ENCODE results near the gene CCK.

The CCK gene

DNA sequence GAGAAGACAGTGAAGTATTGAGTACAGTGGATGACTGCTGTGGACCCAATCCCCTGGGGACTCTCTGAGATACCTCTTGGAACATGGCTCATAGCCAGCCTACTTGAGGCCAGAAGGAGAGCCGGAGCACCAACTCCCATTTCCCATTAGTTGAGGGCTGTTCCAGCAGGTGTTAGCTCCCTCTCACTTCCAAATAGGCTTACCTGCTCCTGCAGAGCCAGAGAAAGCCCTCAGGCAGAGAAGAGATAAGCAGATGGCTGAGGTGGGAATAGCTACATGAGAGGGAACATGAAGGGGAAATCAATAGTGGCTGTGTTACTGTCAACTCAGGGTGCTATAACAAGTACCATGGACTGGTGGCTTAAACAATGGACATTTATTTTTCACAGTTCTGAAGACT, 4.6 kb upstream of the CCK start:
- in situ Hi-C loops (cut with MboI; ENCODE audit: low sequenced_read_pairs): loop anchor here (25.0 kb wide), 1 partner anchor 167 kb away; no protein-coding TSS in a partner anchor

DNA sequence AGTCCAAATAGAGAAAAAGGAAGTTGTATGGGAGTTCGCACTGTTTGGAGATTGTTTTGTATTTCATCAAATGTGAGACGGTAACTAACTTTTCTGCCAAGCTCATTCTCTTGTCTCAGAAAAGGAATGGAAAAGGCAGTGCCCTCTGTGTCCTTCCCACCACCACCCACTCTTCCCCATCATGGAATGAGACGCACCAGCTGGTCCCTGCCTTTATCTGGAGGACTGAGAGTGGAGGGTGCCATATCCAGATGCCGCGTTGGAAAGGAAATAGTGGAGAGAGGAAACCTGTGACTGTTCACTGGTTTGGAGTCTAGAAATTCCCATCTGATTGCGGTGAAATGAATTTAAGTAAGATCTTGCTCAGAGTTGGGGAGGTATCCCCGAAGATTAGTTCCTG, 3.7 kb upstream of the CCK start:
- in situ Hi-C loops (cut with MboI; ENCODE audit: low sequenced_read_pairs): loop anchor here (25.0 kb wide), 1 partner anchor 168 kb away; no protein-coding TSS in a partner anchor

DNA sequence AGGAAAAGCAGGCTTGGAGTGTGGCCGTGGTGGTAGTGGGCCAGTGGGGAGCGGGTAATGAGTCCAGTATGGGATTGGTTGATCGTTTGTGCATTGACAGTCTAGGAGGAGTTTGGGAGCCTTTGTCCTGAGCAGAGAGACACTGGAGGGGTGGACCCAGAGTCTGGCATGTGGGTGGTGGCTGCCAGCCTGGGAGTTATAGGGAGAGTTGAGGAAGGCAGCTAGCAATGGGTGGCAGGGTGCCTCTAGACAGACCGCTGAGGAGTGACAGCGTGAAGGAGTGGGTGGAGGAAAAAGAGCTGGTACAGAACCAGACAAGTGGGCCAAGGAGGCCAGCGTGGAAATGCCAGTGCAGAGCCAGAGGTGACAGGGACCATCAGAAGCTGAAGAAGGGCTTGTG, 1.9 kb upstream of the CCK start:
- in situ Hi-C loops (cut with MboI; ENCODE audit: low sequenced_read_pairs): loop anchor here (25.0 kb wide), 1 partner anchor 169 kb away; no protein-coding TSS in a partner anchor

- in situ Hi-C loops (cut with MboI; ENCODE audit: low sequenced_read_pairs): loop anchor here (25.0 kb wide), 1 partner anchor 172 kb away; no protein-coding TSS in a partner anchor
Observed at GRCh38 chr3:42265059-42265991, 660 bp downstream of the CCK start.

DNA sequence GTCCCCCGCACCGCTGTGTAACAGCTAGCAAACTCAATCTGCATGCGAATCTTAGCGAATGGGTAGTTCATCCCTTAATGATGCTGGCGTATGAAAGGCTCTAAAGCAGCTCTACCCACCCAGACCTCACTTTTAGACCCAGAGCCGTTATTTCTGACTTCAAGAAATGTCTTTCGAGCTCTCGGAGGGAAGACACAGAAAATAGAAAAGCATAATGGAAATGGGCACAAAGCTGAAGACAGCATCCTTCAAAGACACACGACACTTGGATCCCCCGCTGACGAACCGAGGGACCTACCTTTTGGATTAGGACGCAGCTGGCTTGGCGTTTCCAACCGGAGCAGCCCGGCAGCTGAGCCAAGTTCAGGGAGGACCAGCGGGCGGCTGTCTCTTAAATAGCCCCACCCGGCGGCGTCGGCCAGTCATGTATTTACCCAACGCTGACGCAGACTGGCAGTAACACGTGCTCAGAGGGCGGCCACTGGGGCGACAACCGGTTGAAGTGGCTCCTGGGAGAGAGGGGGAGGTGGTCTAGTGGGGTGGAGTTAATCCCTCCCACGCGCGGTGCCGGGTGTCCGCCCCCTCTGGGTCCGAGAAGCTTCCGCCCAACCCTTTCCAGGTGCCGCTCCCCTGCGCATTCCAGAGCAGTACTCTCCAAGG, 1.5 kb downstream of the CCK start:
- in situ Hi-C loops (cut with MboI; ENCODE audit: low sequenced_read_pairs): loop anchor here (25.0 kb wide), 1 partner anchor 173 kb away; no protein-coding TSS in a partner anchor

GRCh38 chr3:42263354-42264346, 2.3 kb downstream of the CCK start:
- in situ Hi-C loops (cut with MboI; ENCODE audit: low sequenced_read_pairs): loop anchor here (25.0 kb wide), 1 partner anchor 174 kb away; no protein-coding TSS in a partner anchor

DNA sequence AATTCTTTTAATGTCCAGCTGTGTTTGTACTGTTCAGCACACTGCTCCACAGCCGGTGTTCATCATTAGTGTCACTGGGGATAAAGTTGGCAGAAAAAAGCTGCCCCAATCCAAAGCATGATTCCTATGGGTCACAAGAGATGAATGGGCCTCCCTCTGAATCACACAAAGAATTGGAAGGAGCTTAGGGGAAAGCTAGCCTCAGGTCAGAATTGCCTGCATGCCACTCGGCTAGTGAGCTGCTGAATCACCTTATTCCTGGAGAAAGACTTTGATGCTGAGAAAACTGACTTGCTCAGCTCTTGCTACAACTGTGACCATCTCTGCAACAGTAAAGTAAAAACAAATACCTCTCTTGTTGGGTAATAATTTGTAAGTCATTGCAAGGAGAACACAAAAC, 3.5 kb downstream of the CCK start:
- in situ Hi-C loops (cut with MboI; ENCODE audit: low sequenced_read_pairs): loop anchor here (25.0 kb wide), 1 partner anchor 175 kb away; no protein-coding TSS in a partner anchor

DNA sequence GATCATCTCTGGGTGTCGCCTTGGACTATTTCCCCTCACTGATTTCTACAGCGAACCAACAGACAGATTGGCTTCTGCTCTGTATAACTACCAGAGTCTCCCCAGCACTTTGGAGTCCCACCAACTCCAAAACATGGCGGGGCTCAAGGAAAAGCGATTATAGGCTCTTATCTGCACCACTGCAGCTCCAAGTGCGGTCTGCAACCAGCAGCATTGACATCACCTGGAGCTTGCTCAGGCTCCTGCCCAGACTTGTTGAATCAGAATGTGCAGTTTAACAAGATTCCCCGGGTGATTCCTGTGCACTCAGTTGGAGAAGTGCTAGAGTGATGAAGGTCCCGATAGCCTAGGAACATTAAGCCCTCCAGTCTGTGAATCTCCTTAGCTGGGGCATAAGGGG, 9.0 kb downstream of the CCK start:
- in situ Hi-C loops (cut with MboI; ENCODE audit: low sequenced_read_pairs): loop anchor here (25.0 kb wide), 1 partner anchor 180 kb away; no protein-coding TSS in a partner anchor

DNA sequence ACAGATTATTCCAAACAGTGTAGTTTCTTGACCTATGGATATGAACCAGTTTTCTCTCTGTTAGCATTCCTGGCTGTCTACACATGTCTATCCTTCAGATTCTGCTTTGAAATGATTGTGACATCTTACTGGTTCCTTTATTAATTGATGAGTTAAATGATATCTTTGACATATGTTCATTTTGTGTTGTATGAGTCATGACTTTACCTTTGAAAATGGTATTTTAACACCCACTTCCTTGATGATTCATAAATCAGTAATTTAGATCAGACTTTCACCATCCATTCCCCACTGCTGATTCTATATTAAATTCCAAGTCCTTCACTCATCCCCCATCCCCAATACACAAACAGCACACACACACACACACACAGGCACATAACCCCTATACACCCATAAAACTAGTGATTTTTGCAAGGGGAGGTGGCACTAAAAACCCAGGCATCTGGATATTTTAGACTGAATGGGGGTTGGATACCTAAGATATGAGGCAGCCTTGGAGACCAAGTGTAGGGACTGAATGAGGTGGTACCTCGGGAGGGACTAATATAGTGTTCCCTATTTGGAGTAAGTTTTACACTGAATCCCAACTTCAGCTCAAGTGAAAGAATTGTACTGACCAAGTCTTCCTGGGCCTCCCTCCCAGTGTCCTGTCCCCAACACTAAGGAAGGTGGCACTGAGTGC, 9.7 kb downstream of the CCK start:
- in situ Hi-C loops (cut with MboI; ENCODE audit: low sequenced_read_pairs): loop anchor here (25.0 kb wide), 1 partner anchor 181 kb away; no protein-coding TSS in a partner anchor

DNA sequence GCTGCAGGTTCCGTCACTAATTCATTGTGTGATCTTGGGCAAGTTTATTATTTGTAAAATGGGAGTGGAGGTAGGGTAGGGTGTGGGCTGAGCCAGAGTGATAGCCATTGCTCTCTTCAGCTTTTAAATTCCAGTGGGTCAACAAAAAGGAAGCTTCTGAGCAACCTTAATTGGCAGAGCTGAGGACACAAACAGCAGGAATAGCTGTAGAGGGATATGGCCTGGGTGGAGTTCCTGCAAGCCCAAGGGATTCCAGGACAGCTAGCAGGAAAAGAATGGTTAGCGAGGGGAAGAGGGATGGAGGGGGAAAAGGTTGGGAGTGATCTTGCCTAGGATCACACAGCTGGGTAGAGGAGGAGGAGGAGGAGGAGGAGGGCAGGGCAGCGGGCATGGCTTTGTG, 11.4 kb downstream of the CCK start:
- in situ Hi-C loops (cut with MboI; ENCODE audit: low sequenced_read_pairs): loop anchor here (25.0 kb wide), 1 partner anchor 183 kb away; no protein-coding TSS in a partner anchor

- in situ Hi-C loops (cut with MboI; ENCODE audit: low sequenced_read_pairs): loop anchor here (25.0 kb wide), 1 partner anchor 187 kb away; no protein-coding TSS in a partner anchor
Observed at GRCh38 chr3:42250761-42251160, 15.2 kb downstream of the CCK start.

DNA sequence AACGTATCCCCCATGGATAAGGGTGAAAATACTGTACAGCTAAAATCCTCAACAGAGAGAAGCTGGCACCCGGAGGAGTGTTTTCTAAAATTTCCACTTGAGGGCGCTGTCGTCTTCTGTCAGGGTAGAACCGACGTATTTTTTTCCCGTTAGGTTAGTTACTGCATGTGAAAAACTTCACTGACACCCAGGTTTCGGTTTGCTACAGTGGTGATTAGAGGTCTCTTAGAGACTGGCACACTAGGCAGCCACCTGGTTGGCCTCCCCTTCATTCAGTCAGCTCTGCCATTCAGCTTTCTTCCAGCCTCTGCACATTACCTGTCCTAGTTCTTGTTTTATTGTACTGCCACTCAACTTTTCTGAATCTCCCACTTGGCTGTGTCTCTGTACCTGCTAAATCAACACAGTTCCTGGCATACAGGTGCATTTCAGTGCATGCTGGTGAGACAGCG, 18.4 kb downstream of the CCK start:
- in situ Hi-C loops (cut with MboI; ENCODE audit: low sequenced_read_pairs): loop anchor here (25.0 kb wide), 1 partner anchor 290 kb away; no protein-coding TSS in a partner anchor

DNA sequence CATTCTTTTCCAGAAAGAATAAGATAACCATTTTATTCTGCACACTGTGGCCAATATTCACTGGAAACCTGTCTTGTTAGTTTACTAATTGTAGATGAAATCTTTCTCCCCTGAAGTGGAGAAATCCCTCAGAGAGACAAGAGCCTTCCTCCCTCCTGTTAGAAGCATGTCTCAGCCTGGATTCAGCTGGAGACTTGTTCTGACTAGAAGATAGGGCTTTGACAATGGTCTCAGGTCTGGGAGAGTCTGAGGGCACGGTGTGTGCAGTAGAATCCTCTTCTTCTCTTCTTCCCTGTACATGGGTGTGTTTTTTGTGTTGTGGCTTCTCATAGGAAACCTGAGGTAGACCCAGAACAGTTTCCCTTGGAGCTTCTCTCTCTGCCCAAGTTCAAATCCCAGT, 19.9 kb downstream of the CCK start:
- in situ Hi-C loops (cut with MboI; ENCODE audit: low sequenced_read_pairs): loop anchor here (25.0 kb wide), 1 partner anchor 291 kb away; no protein-coding TSS in a partner anchor

GRCh38 chr3:42236611-42237010, 29.4 kb downstream of the CCK start:
- in situ Hi-C loops (cut with MboI; ENCODE audit: low sequenced_read_pairs): loop anchor here (25.0 kb wide), 1 partner anchor 301 kb away; no protein-coding TSS in a partner anchor

- in situ Hi-C loops (cut with MboI; ENCODE audit: low sequenced_read_pairs): loop anchor here (25.0 kb wide), 1 partner anchor 302 kb away; no protein-coding TSS in a partner anchor
Observed at GRCh38 chr3:42235532-42235931, 30.5 kb downstream of the CCK start.

GRCh38 chr3:42230860-42231259, 35.1 kb downstream of the CCK start:
- in situ Hi-C loops (cut with MboI; ENCODE audit: low sequenced_read_pairs): loop anchor here (25.0 kb wide), 1 partner anchor 306 kb away; no protein-coding TSS in a partner anchor

GRCh38 chr3:42229942-42230688, 35.9 kb downstream of the CCK start:
- in situ Hi-C loops (cut with MboI; ENCODE audit: low sequenced_read_pairs): loop anchor here (25.0 kb wide), 1 partner anchor 307 kb away; no protein-coding TSS in a partner anchor

GRCh38 chr3:42229266-42229941, 36.6 kb downstream of the CCK start:
- in situ Hi-C loops (cut with MboI; ENCODE audit: low sequenced_read_pairs): loop anchor here (25.0 kb wide), 1 partner anchor 308 kb away; no protein-coding TSS in a partner anchor

All from HL-60/S4 treated with retinoic acid at 250 ng/mL for 4 days and 3 days (cell line).